Upper lobe of left lung (tissue), 6 donors: ENCODE results near the gene ANO2. TPM values are rescaled to one million over a fixed set of nuclear protein-coding genes. Genes with fewer than 3 reads are reported as not detected.

ENCODE experiments used
- ATAC-seq, 2 donors: fragments of 200-7000 bp; cut with Tn5 transposase; one replicate each; pipeline ENCODE4 v1.9.1; 2022; ENCODE audit warnings: mild to moderate bottlenecking in 2 of 2, moderate library complexity in 2 of 2; ENCODE audit not compliant: low FRiP score in 2 of 2
- DNase-seq, 2 donors: peaks; one replicate each; pipeline ENCODE4 v3.0.0-alpha.2; 2019 to 2020
- H3K27ac ChIP-seq, 4 donors: fragments of 200-600 bp; sonication (generic); one replicate each; pipeline ENCODE4 v1.5.1; 2016 to 2019
- H3K27me3 ChIP-seq, 4 donors: fragments of 200-600 bp; sonication (generic); one replicate each; pipeline ENCODE4 v1.5.1; 2017 to 2019
- H3K36me3 ChIP-seq, 4 donors: fragments of 200-600 bp; sonication (generic); one replicate each; pipeline ENCODE4 v1.5.1; 2016 to 2019
- H3K4me1 ChIP-seq, 4 donors: fragments of 200-600 bp; sonication (generic); one replicate each; pipeline ENCODE4 v1.5.1; 2018 to 2019
- H3K4me3 ChIP-seq, 4 donors: fragments of 200-600 bp; sonication (generic); one replicate each; pipeline ENCODE4 v1.5.1; 2017 to 2019; ENCODE audit warnings: mild to moderate bottlenecking in 2 of 4, moderate library complexity in 1 of 4
- H3K9me3 ChIP-seq, 4 donors: fragments of 200-600 bp; sonication (generic); one replicate each; pipeline ENCODE4 v1.5.1; 2018 to 2019
- CTCF ChIP-seq, 6 experiments: fragments of 450-650 bp in 4 of 6; fragments of 200-600 bp in 2 of 6; sonication (generic) in 2 of 6; IDR thresholded peaks; one replicate each; pipeline ENCODE4 v1.5.1; 2016 to 2019; ENCODE audit warnings: antibody characterized with exemption in 6 of 6
- EP300 ChIP-seq, 4 donors: sonication (generic); formaldehyde crosslinking; IDR thresholded peaks; one replicate each; pipeline ENCODE4 v1.5.1; 2017; ENCODE audit warnings: antibody characterized with exemption in 4 of 4, control low read depth in 2 of 4
- POLR2A ChIP-seq, 4 donors: fragments of 450-650 bp; IDR thresholded peaks; one replicate each; pipeline ENCODE4 v1.5.1; 2016 to 2017; ENCODE audit warnings: antibody characterized with exemption in 4 of 4, mild to moderate bottlenecking in 2 of 4
- POLR2AphosphoS5 ChIP-seq, 2 donors: sonication (generic); formaldehyde crosslinking; IDR thresholded peaks; one replicate each; pipeline ENCODE4 v1.5.1; 2017; ENCODE audit warnings: antibody characterized with exemption in 2 of 2
- WGBS, 2 donors: methylation state at CpG; one replicate each; pipeline ENCODE4 v1.1.5; 2017 to 2018; 5-methylcytosine and 5-hydroxymethylcytosine counted together
- total RNA-seq, 6 donors: library from RNA; depleted of rRNA in 4 of 6; stranded (reverse); fragments of >200 nt in 4 of 6; gene quantifications; one replicate each; pipeline versions ENCODE4 v1.1.0 to v1.2.1, GENCODE V29; 2016 to 2021
- donor health status: DM: no; HTN: no; CAD: no; lungs with moderate emphysema.
- donor health status: DM: no; HTN: yes; CAD: no; lungs with severe emphysema.

Gene ANO2
- total RNA-seq, 6 donors from 2014 or later: 4.4 to 78.6 (median 17.5) TPM

DNA sequence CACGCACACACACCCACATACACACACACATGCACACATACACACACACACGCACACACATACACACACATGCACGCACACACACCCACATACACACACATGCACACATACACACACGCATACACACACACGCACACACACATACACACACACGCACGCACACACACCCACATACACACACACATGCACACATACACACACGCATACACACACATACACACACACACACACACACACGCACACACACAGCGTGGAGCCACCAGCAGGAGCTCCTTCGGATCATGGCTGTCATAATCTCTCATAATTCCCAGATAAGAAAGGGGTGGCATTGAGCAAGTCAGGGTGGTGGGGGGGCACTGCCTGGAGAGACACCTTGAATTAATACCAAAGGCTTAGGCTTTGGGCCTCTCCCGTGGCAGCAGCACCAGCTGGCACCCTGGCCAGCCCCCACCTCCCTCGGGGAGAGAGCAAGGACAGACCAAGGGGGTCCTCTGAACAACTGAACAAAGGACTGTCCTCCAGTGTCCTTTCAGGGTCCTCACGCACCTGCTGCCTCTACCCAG is 21.9 kb downstream of the ANO2 start:
- DNase-seq: no peak
- Histone ChIP-seq H3K4me1 (no peaks in the 10 kb centered on the region), H3K9me3 (no peaks in the 10 kb centered on the region), H3K27ac (no peak overlapping the region), H3K27me3 (no peaks in the 10 kb centered on the region), H3K4me3 (no peak overlapping the region), H3K36me3 (peaks cover 0 to 22% (median 0%) of the 10 kb centered on the region in 4 donors)
- TF ChIP-seq POLR2AphosphoS5 (IDR thresholded peaks at IDR 0.05) (no peak), CTCF (IDR thresholded peaks at IDR 0.05) (no peak), POLR2A (IDR thresholded peaks at IDR 0.05) (no peak), EP300 (IDR thresholded peaks at IDR 0.05) (no peak)
- peak in 1 of 2 donors; percentile 27 for ATAC-seq
- WGBS, 2 donors: 63 to 72% methylated on average over 7 to 14 of the region's 14 CpGs

- WGBS, 2 donors: 78 to 81% methylated on average over 11 to 15 of the region's 15 CpGs
- no peaks in the 10 kb centered on the region for H3K27me3 ChIP-seq
- DNase-seq: no peak
- H3K4me3 ChIP-seq: no peak overlapping the region
- H3K9me3 ChIP-seq: no peaks in the 10 kb centered on the region
- ATAC-seq: no peak
- no peak overlapping the region for H3K27ac ChIP-seq
- no peak for TF ChIP-seq POLR2AphosphoS5 (IDR thresholded peaks at IDR 0.05)
- no peaks in the 10 kb centered on the region for H3K4me1 ChIP-seq
- H3K36me3 ChIP-seq: peaks cover 0 to 22% (median 0%) of the 10 kb centered on the region in 4 donors
These were observed 22.8 kb downstream of the ANO2 start for GRCh38 chr12:5921966-5922899.

GRCh38 chr12:5921027-5921909 is 23.8 kb downstream of the ANO2 start:
- WGBS, 2 donors: 93 to 94% methylated on average over 24 to 25 of the region's 25 CpGs
- Histone ChIP-seq H3K4me1 (no peaks in the 10 kb centered on the region), H3K27ac (no peak overlapping the region), H3K9me3 (no peaks in the 10 kb centered on the region), H3K4me3 (no peak overlapping the region), H3K27me3 (no peaks in the 10 kb centered on the region), H3K36me3 (peaks cover 0 to 22% (median 0%) of the 10 kb centered on the region in 4 donors)
- DNase-seq (no peak), ATAC-seq (no peak)
- no peak for TF ChIP-seq EP300 (IDR thresholded peaks at IDR 0.05)
- no peak for TF ChIP-seq CTCF (IDR thresholded peaks at IDR 0.05)
- no peak for TF ChIP-seq POLR2A (IDR thresholded peaks at IDR 0.05)
- TF ChIP-seq POLR2AphosphoS5 (IDR thresholded peaks at IDR 0.05): no peak

DNA sequence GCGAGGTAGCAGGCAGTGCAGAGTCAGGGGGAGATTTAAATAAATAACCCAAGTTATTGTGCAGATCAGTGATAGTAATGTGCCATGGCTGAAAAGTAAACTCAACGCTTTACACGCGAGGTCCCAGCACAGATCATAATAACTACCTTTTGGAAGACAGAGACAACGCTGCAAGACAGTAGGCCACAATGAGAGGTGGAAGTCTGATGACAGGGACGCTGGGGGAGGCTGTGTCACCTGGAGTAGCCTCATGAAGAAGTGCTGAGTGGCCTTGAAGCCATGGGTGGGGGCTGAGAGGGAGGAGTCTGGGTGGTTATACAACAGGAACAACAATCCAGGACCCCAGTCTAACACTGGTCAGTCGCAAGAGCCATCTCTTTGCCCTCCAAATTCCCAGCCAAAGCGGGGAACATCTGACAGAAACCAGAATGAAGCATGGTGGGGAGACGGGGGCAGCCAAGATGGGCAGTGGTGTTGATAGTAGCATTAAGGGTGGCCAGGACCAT is 28.2 kb downstream of the ANO2 start:
- Histone ChIP-seq H3K27ac (no peak overlapping the region), H3K9me3 (no peaks in the 10 kb centered on the region), H3K36me3 (peaks cover 0 to 34% (median 2%) of the 10 kb centered on the region in 4 donors), H3K4me1 (no peaks in the 10 kb centered on the region), H3K4me3 (no peak overlapping the region), H3K27me3 (no peaks in the 10 kb centered on the region)
- WGBS, 2 donors: 87 to 91% methylated on average over 9 of the region's 9 CpGs
- DNase-seq: no peak
- TF ChIP-seq POLR2A (IDR thresholded peaks at IDR 0.05) (no peak), POLR2AphosphoS5 (IDR thresholded peaks at IDR 0.05) (no peak), CTCF (IDR thresholded peaks at IDR 0.05) (no peak), EP300 (IDR thresholded peaks at IDR 0.05) (no peak)
- ATAC-seq: no peak
